COLO668 (cell line): ENCODE data around the gene SHISA9.

Source experiments
- DNase-seq: peaks from one replicate; lab custom pipeline; 2025; ENCODE audit not compliant: unreplicated experiment; lab: John Stamatoyannopoulos, UW

SHISA9 gene

DNA sequence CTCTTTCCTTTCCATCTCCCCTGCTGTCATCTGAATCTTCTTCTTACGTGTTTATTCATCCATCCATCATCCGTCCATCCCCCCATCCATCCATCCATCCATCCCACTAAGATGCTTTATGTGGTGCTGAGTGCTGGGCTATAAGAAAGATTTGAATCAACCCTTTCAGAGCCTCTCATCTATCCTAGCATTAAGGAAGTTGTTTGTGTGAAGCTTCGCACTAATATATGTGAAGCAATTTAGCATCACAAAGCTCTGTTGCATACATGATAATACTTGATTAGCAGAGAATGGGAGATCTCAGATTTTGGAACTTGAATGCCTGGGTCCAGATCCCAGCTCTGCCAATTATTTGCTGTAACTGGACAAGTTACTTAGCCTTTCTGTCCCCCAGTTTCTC, 255.7 kb downstream of the SHISA9 start:
- DNase-seq, result no peak

DNA sequence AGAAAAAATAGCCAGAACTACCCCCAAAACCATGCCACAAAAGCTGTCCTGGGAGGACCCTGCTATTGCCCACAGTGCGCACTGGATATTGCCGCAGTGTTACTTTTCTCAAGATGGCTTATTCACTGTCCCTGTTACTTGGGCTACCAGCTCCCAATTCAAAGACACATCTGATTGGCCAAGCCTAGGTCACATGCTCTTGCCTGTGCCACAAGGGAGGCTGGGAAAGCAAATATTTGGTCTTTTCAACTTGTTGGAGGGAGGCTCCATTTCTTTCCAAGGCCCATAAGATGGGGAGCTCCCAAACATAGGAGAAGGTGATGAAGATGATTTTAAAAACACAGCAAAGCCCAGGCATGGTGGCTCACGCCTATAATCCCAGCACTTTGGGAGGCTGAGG, 257.0 kb downstream of the SHISA9 start:
- DNase-seq, result no peak

DNA sequence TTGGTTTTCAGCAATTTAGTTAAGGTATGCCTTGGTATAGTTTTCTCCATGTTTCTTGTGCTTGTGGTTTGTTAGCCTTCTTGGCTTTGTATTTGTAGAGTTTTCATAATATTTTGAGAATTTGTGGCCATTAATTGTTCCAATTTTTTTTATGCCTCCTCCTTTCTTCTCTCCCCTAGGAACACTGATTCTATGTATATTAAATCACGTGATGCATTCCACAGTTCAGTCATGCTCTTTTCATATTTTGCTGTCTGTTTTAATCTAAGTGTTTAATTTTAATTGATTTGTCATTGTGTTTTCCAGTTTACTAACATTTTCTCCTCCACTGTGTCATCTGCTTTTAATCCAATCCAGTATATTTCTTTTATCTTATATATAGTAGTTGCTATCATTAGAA, 263.6 kb downstream of the SHISA9 start:
- no peak for DNase-seq

DNA sequence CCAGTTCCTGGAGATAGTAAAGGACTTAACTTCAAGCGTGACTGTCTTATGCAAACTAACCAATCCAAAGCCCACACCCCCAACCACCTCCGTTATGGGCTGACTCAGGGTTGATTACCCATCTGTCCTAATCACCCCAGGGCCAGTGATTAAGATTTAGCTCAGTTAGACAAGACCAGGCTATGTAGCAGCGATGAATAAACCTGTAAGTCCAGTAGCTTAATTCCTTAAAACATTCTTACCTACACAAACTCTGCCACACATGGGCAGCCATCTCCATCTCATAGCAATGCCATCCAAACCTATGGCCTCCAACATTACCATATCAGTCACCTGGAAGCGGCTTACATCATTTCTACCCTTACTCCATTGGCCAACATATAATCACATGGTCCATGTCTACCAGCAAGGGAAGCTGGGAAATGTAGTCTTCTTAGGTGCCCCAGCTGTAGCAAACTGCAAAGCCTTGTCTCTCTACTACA, 266.7 kb downstream of the SHISA9 start:
- DNase-seq, result no peak

DNA sequence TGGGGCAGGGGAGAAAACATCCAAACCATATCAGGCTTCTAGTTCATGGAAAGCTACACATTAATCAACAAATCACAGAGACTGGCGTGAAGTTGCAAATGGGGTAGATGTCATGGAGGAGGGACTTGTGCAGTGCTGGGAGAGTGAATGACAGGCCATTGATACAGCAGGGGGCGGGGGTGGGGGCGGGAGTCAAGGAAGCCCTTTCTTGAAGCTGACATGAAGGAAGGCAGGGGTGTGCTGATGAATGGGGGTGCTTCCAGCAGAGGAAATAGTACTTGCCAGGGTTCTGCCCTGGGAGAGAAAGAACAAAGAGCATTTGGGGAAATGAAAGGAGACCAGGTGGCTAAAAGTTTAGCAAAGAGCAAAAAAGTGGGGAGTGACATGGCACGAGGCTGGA, 269.9 kb downstream of the SHISA9 start:
- no peak for DNase-seq

DNA sequence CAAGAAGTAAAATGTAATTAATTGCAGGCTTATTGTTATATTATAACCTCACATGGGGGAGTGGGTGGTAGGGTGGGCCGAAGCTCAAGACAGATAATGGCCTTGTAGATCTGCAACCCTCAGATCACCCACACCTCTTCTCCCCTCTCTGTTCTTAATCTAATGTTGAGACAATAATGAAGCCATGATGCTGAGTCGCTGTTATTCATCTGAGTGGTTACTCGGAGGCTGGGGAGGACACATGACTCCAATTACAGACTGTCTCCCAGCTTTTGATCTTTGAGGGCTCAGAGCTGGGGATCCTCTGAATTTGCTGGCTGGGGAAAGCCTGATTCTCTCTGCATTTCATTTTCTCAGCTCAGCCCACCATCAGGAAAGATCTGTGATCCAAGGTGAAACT, 275.3 kb downstream of the SHISA9 start:
- no peak for DNase-seq

DNA sequence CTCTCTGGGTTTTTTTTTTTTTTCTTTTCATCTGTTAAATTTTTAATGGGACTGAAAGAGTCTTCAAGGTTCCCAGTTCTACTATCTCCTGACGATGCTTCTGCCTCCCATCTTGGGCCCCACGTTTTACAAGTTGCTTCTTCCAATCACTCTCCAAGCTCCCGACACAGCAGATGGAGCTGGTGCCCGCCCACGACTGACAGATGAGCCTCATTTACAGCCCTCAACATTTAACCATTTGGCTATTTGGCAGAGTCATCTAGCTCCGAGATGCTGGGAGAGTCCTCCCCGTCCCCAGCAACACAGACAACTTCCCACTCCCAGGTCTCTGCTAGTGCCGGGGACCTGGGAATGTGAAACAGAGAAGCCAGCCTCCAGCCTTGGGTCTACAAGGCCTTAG, 276.9 kb downstream of the SHISA9 start:
- no peak for DNase-seq

DNA sequence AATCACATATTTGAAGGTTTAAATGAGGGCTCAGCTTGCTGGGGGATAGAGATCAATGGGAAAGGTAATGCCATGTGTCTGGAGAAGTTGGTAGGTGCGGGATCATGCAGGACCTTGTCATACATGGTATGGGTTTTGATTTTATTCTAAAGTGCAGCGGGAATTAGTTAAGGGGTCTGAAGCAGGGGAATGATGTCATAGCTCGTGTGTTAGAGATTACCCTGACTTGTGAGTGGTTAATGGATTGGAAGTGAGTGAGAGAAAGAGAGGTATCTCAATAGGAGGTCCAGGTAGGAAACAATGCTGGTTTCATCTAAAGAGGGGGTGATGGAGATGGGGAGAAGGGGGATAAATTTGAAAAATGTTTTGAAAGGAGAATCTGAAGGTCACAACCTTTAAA, 280.0 kb downstream of the SHISA9 start:
- DNase-seq, result no peak

DNA sequence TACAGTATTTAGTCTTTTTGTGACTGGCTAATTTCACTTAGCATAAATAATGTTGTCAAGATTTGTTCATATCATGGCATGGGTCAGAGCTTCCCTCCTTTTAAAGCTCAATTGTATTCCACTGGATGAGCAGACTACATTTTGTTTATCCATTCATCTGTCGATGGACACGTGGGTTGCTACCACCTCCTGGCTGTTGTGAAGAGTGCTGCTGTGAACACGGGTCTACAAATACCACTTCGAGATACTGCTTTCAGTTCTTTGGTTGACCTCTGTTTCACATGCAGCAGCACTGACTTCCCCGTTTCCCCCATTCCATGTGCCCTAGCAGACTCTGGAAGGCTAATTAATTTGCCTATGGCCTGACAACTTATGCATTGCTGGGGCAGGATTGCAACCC, 285.4 kb downstream of the SHISA9 start:
- no peak for DNase-seq

DNA sequence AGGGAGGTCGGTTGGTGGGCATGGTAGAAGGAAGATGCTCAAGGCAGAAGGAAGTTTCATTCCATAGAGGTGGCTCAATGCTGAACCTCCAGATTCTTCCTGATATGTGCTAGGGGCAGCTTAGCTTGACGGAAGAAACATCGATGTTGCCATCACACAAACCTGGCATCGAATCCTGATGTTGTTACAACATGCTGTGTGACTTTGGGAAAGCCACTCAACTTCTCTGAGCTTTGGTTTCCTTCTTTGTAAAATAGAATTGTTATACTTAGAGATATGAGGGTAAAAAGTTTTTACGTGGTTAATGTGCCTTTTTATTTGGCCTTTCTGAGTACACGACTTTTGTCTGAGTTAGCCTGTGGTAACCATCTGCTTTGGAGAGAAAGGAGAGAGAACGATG, 287.9 kb downstream of the SHISA9 start:
- DNase-seq, result no peak

DNA sequence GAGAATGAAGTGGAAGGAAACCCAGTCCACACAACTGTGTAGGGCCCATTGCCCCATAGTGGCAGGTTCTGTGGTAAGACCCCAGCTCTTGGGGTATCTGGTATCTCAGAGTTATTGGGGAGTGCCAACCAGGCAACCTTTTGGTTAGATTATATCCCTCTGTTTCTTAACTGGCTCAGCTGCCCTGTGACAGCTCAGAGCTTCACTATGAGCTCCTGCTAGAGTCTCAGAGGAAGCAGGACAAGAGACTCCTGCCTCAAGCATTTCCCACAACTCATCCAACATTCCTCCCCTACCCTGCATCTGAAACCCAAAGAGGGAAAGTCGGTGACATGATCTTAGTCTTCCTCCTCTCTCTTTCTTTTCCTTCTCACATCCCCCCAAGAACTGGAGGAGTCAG, 292.3 kb downstream of the SHISA9 start:
- no peak for DNase-seq

DNA sequence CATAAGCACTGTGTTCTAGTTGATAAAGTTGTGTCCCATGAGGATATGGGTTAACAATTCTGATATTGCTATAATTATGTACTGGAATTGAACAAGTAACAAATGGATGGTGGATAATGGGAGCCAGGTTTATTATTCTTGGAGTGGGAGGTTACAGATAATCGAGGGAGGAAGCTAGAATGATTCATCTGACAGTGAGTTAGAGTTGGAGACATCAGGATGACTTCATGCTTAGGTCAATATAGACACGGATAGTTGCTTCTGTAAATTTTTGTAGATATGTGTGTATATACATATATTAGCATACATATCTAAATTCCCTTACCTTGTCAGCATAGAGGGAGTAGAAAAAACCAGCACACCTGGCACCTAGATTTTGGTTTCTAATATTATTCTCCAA, 293.4 kb downstream of the SHISA9 start:
- no peak for DNase-seq

DNA sequence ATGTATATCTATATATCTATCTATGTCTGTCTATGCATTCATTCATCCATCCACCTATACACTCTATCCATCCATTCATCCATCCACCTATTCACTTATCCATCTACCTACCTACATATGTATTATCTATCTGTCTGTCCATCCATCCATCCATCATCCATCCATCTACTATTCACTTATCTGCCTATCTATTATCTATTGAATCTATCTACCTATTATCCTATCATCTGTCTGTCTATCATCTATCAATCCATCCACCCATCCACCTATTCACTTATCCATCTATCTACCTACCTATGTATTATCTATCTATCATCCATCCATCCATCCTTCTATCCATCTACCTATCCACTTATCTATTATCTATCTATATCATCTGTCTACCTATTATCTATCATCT, 302.3 kb downstream of the SHISA9 start:
- no peak for DNase-seq

DNA sequence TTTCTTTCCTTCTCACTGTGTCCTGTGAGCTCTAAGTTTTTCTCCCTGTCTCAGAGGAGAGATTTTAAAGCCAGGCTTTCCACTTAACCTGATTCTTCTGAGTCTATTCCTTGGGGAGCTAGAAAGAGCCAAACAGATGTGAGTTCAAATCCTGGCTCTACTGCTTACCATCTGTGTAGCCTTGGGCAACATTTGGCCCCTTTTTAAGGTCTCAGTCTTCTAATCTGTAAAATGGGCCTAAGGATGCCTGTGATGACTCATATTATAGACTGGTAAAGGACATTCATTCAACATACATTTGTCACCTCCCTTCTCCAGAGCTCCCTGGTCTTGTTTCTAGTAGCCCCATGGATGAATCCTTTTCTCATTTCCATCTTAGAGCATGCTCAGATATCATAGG, 304.0 kb downstream of the SHISA9 start:
- DNase-seq, result no peak

DNA sequence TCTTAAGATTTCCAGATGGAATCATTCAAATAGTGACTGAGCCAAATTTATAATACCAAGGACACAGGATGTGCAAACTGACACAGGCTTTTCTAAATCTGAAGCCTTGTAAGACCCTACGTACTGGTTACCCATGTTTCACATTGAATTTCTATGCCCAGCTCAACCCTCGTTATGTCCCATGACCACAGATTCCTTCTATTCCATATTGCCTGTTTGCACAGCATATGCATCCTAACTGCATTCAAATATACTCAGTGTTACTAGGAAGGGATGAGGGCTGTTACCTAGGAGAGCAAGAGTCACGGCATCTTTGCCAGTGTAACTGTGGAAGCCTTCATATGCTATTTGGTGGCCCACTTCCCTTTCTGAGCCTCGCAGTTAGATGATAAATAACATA, 305.2 kb downstream of the SHISA9 start:
- DNase-seq, result no peak

DNA sequence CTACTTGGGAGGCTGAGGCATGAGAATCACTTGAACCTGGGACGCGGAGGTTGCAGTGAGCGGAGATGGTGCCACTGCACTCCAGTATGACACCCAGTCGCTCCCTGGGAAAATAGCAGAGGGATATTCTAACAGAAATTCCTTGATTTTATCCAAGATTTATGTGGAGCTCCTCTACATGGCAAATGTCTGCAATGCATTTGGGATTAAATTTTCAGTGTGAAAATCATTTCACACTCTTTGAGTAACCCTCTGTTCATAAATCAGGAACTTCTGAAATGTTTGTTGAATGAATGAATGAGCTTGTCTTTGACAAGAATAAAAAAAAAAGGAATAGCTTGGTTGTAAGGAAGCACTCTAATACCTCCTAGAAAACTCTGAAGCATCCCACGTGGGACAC, 305.8 kb downstream of the SHISA9 start:
- DNase-seq, result no peak

DNA sequence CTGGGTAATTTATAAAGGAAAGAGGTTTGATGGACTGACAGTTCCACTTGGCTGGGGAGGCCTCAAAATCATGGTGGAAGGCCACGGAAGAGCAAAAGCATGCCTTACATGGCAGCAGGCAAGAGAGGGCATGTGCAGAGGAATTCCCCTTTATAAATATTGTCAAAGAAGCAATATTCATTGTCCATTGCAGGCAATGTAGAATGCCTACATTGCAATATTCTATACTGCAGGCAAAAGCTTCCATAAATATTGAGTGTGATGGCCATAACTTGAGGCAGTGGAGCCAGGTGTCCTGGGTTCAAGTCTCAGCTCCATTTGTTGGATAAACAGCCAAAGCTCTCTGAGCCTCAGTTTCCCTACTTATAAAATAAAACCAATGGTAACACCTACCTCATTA, 322.3 kb downstream of the SHISA9 start:
- no peak for DNase-seq

DNA sequence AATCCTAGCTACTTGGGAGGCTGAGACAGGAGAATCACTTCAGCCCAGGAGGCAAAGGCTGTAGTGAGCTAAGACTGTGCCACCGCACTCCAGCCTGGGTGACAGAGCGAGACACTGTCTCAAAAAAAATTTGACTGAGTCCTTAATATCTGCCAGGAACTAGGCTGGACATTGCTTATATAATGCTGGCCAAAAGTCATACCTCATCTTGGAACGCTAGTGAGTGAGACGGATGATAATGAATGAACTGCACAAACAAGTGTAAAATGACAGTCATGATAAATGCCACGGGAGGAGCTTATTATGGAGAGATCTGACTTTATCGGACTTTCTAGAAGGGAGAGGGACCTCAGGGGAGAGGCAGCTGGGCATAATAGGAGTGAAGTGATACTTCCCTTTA, 327.6 kb downstream of the SHISA9 start:
- DNase-seq, result no peak

DNA sequence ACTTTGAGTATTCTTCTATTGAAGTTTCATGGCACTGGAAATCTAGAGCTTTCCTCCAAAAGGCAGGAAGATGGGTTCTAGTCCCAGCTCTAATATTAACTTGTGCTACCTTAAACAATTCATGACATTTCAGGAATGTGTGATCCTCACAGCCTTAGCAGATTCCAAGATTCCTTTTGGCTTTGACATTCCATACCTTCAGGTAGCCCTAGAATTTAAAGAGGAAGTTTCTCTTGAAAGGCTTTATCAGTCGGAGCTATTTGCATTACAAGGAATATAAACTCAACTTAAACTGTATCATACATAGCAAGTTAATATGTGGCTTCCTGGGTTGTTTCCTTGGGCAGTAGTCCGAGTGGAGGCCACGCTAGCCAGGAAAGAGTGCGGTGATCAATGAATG, 330.0 kb downstream of the SHISA9 start:
- DNase-seq, result no peak

DNA sequence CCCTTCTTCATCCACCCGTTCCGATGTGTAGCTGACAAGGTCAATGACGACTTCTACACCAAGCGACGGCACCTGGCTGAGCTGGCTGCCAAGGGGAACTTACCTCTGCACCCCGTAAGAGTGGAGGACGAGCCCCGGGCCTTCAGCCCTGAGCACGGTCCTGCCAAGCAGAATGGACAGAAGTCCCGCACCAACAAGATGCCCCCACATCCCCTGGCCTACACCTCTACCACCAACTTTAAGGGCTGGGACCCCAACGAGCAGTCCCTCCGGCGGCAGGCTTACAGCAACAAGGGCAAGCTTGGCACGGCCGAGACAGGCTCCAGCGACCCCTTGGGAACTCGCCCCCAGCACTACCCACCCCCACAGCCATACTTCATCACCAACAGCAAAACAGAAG, 333.6 kb downstream of the SHISA9 start:
- no peak for DNase-seq

DNA sequence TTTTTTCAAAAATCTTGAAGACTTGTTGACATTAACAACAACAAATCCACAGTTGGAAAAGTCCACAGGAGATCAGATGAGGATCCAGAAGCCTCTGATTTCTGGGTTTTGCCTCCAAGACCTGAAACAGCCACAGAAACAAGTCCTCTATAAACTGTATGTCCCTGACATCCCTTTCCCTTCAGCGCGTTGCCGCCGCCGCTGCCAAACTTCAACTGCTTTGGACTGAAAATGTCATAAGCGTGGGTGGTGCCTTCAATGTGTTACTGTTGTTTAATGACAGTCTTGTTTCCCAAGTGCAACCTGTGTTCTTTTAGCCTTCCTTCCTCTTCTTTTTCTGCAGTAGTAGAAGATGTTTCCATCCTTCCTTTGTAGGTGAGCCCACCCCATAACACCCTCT, 334.9 kb downstream of the SHISA9 start:
- no peak for DNase-seq

DNA sequence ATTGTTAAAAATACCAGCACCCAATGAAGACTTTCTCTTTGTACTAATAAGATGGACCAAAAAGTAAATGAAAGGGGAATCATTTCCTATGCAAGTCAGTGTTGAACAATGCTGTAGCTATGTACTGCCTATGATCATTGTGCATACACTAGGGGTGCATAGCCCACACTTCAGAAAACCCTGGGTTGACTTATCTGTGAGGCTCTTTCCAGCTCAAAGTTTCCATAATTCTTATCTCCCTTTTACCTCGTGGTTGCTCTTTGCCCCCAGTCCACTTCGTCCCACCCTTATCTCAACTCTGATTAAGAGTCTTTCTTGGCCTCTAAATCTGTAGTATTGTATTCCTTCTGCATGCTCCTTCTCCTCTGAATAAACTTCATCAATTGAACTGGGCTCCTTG, 336.8 kb downstream of the SHISA9 start:
- DNase-seq, result no peak

DNA sequence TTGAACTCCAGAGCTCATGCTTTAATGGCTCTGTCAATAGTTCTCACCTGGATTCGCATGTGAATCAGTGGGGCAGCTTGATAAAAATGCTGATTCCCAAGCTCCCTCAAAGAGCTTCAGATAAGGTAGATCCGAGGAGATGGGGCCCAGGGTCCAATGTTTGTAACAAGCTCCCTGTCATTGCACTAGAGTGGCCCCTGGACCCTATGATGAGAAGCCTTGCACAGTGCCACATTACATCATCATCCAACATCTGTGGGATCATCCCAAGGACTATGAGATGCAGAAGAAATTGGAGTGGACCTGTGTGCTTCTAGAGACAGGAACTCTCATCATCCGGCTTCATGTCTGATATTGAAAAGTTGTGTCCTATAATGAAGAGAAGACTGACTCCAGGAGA, 340.8 kb downstream of the SHISA9 start:
- no peak for DNase-seq

DNA sequence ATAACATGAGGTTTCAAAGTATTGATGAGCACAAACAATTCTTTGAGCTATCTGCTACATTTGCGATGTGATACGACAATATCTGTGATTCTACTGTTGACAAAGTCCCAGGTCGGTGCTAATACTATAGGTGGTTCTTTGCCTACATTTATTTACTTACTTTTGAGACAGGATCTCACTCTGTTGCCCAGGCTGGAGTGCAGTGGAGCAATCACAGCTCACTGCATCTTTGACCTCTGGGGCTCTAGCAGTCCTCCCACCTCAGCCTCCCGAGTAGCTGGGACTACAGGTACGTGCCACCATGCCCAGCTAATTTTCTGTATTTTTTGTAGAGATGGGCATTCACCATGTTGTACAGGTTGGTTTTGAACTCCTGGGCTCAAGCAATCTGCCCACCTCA, 343.4 kb downstream of the SHISA9 start:
- DNase-seq, result no peak
